HFFc6 (cell line): ENCODE measurements around the gene RIMKLA. TPM values are rescaled to one million over a fixed set of nuclear protein-coding genes. Genes with fewer than 3 reads are reported as not detected.

Experiments
- DNase-seq: peaks from one replicate; pipeline ENCODE4 v3.0.0-alpha.2; 2018
- H3K27ac Mint-ChIP-seq: 2 replicates; pipeline ENCODE4 v1.8.0; 2020; ENCODE audit warnings: mild to moderate bottlenecking, mixed read lengths
- H3K27me3 Mint-ChIP-seq: 2 replicates; pipeline ENCODE4 v1.8.0; 2021; ENCODE audit warnings: mild to moderate bottlenecking, moderate library complexity, mixed read lengths; ENCODE audit not compliant: insufficient read depth
- H3K36me3 Mint-ChIP-seq: 2 replicates; pipeline ENCODE4 v1.8.0; 2021; ENCODE audit warnings: low read depth, mixed read lengths
- H3K4me1 Mint-ChIP-seq: 2 replicates; pipeline ENCODE4 v1.8.0; 2020; ENCODE audit warnings: low read depth, mixed read lengths
- H3K4me3 Mint-ChIP-seq: 2 replicates; pipeline ENCODE4 v1.8.0; 2020; ENCODE audit warnings: mild to moderate bottlenecking, moderate library complexity, mixed read lengths
- H3K9me3 Mint-ChIP-seq: 2 replicates; pipeline ENCODE4 v1.8.0; 2020; ENCODE audit warnings: mild to moderate bottlenecking, mixed read lengths
- total RNA-seq, 6 experiments: library from RNA; stranded (reverse); fragmentation: NEBNext Ultra II Directional; extraction: Animal tissue kit (Norgen Biotek cat#: 25700); gene quantifications; 2 replicates in 1 of 6; 3 replicates in 5 of 6; pipeline ENCODE4 v1.2.3, GENCODE V29; 2021
- TF ChIP-seq, protein P1 (sequence below): fragments of 200-600 bp; sonication (generic); IDR thresholded peaks from 2 replicates; pipeline ENCODE4 v1.5.0; 2021; ENCODE audit warnings: antibody characterized with exemption, mild to moderate bottlenecking

Gene RIMKLA
- total RNA-seq, 6 experiments from 2014 or later = not detected

- Mint-ChIP-seq H3K36me3 (no peaks in the 10 kb centered on the region), H3K4me3 (no peak overlapping the region), H3K9me3 (no peaks in the 10 kb centered on the region), H3K27ac (no peak overlapping the region), H3K27me3 (peaks cover 4% of the 10 kb centered on the region), H3K4me1 (no peaks in the 10 kb centered on the region)
- TF ChIP-seq, protein P1, sequence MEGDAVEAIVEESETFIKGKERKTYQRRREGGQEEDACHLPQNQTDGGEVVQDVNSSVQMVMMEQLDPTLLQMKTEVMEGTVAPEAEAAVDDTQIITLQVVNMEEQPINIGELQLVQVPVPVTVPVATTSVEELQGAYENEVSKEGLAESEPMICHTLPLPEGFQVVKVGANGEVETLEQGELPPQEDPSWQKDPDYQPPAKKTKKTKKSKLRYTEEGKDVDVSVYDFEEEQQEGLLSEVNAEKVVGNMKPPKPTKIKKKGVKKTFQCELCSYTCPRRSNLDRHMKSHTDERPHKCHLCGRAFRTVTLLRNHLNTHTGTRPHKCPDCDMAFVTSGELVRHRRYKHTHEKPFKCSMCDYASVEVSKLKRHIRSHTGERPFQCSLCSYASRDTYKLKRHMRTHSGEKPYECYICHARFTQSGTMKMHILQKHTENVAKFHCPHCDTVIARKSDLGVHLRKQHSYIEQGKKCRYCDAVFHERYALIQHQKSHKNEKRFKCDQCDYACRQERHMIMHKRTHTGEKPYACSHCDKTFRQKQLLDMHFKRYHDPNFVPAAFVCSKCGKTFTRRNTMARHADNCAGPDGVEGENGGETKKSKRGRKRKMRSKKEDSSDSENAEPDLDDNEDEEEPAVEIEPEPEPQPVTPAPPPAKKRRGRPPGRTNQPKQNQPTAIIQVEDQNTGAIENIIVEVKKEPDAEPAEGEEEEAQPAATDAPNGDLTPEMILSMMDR = no peak
- no peak for DNase-seq
Measured at GRCh38 chr1:42469727-42470126, 89.1 kb downstream of the RIMKLA start.

Other genes with a start within 250 kb of the RIMKLA start
- not detected for gene GUCA2B, start 227.4 kb upstream of the RIMKLA start, total RNA-seq
- not detected for gene GUCA2A, start 216.0 kb upstream of the RIMKLA start, total RNA-seq
- gene FOXJ3, start 45.6 kb upstream of the RIMKLA start, total RNA-seq = 10 to 100 TPM; 24.5 to 31.3 (median 28.9) TPM
- gene ZMYND12, start 75.2 kb downstream of the RIMKLA start, total RNA-seq = under 1 TPM in 1 of 6 experiments, not detected in 5; 0.20 TPM
- 10 to 100 TPM; 27.6 to 34.8 (median 29.2) TPM for gene PPCS, start 75.8 kb downstream of the RIMKLA start, total RNA-seq
- 1 to 10 TPM in 1 of 6 experiments, under 1 TPM in 5; 0.18 to 1.2 (median 0.31) TPM for gene CCDC30, start 82.5 kb downstream of the RIMKLA start, total RNA-seq